CD8-positive, alpha-beta memory T cell (primary cell): ENCODE data around the gene NEO1. TPM values are rescaled to one million over a fixed set of nuclear protein-coding genes. Genes with fewer than 3 reads are reported as not detected.

ENCODE experiments used
- CTCF ChIA-PET: fragments of 350-600 bp; sonication (Branson Sonifier 250); formaldehyde crosslinking; loops from one replicate; lab custom pipeline; 2021; ENCODE audit warnings: antibody characterized with exemption; lab: Charles Lee
- POLR2A ChIA-PET: fragments of 350-600 bp; sonication (Branson Sonifier 250); formaldehyde crosslinking; loops from one replicate; lab custom pipeline; 2021; ENCODE audit warnings: antibody characterized with exemption; lab: Charles Lee
- DNase-seq, 5 donors: peaks; one replicate each; pipeline versions ENCODE4 v3.0.0 to v3.0.0-alpha.2; 2020 to 2022; ENCODE audit warnings: mixed read lengths in 1 of 5
- H3K27ac ChIP-seq: one replicate; pipeline ENCODE4 v1.7.0; 2013; ENCODE audit warnings: low read depth, mild to moderate bottlenecking, low read length, moderate library complexity
- H3K27me3 ChIP-seq: 2 replicates; pipeline ENCODE4 v1.7.0; 2013; ENCODE audit warnings: low read length, mild to moderate bottlenecking; ENCODE audit not compliant: insufficient read depth, poor library complexity, severe bottlenecking
- H3K36me3 ChIP-seq: 2 replicates; pipeline ENCODE4 v1.7.0; 2013; ENCODE audit warnings: mild to moderate bottlenecking, low read length, moderate library complexity; ENCODE audit not compliant: insufficient read depth
- H3K4me1 ChIP-seq: 2 replicates; pipeline ENCODE4 v1.7.0; 2013; ENCODE audit warnings: mild to moderate bottlenecking, low read length, moderate library complexity; ENCODE audit not compliant: insufficient read depth
- H3K4me3 ChIP-seq: 2 replicates; pipeline ENCODE4 v1.7.0; 2013; ENCODE audit warnings: mild to moderate bottlenecking, low read length
- H3K9me3 ChIP-seq: 2 replicates; pipeline ENCODE4 v1.7.0; 2013; ENCODE audit warnings: mild to moderate bottlenecking, low read length
- H3K27ac Mint-ChIP-seq, 8 donors: one replicate each; pipeline ENCODE4 v1.8.0; 2020 to 2021; ENCODE audit warnings: mixed read lengths in 8 of 8, mild to moderate bottlenecking in 6 of 8, inconsistent platforms in 3 of 8, moderate library complexity in 3 of 8
- H3K27me3 Mint-ChIP-seq, 2 donors: one replicate each; pipeline ENCODE4 v1.8.0; 2020 to 2021; ENCODE audit warnings: mixed read lengths in 2 of 2, mild to moderate bottlenecking in 1 of 2, moderate library complexity in 1 of 2
- H3K36me3 Mint-ChIP-seq, 3 donors: one replicate each; pipeline ENCODE4 v1.8.0; 2020 to 2021; ENCODE audit warnings: mixed read lengths in 3 of 3, inconsistent platforms in 1 of 3, mild to moderate bottlenecking in 1 of 3
- H3K4me1 Mint-ChIP-seq, 3 donors: one replicate each; pipeline ENCODE4 v1.8.0; 2020 to 2021; ENCODE audit warnings: mixed read lengths in 3 of 3, inconsistent platforms in 1 of 3, mild to moderate bottlenecking in 1 of 3
- H3K4me3 Mint-ChIP-seq, 7 donors: one replicate each; pipeline ENCODE4 v1.8.0; 2020 to 2021; ENCODE audit warnings: mixed read lengths in 7 of 7, mild to moderate bottlenecking in 6 of 7, moderate library complexity in 4 of 7, inconsistent platforms in 2 of 7
- H3K9me3 Mint-ChIP-seq, 5 donors: one replicate each; pipeline ENCODE4 v1.8.0; 2020 to 2022; ENCODE audit warnings: mixed read lengths in 5 of 5, mild to moderate bottlenecking in 3 of 5, moderate library complexity in 2 of 5, inconsistent platforms in 1 of 5
- polyA plus RNA-seq: library from polyadenylated mRNA; unstranded; fragments of 300-500 nt; fragmentation: Illumina TruSeq; gene quantifications from one replicate; pipeline ENCODE4 v1.2.3, GENCODE V29; 2021
- total RNA-seq, 2 experiments: library from RNA; stranded (reverse); gene quantifications; one replicate each; pipeline ENCODE4 v1.2.3, GENCODE V29; 2021

Gene NEO1
- total and polyA plus RNA-seq, 3 experiments from 2014 or later: 3.9 to 9.1 (median 6.5) TPM

DNA sequence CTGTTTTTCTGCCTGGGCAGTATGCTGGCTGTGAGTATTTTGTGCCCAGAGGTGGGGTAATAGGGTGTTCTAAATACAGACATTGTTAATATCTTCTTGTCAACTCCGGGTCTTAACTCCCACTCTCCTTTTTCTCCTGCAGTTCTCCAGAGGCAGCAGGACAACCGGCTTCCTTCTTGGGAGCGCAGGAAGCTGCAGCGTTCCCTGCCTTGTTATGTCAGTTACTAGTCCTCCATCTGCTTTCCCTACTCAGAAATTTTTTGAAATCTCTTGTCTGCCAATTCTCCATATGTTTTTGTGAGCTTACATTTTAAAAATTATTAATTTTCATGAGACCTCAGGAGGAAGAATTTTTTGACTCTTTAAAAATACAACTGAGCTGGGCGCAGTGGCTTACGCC, 67.2 kb downstream of the NEO1 start:
- Mint-ChIP-seq H3K36me3 (peaks cover 7 to 14% (median 10%) of the 10 kb centered on the region in 3 donors), H3K9me3 (no peaks in the 10 kb centered on the region), H3K27ac (no peak overlapping the region), H3K4me3 (no peak overlapping the region), H3K27me3 (peaks cover 2 to 10% of the 10 kb centered on the region in 2 donors), H3K4me1 (no peaks in the 10 kb centered on the region)
- POLR2A ChIA-PET: no interaction called here
- no peaks in the 10 kb centered on the region for H3K36me3 ChIP-seq
- no peaks in the 10 kb centered on the region for H3K4me1 ChIP-seq
- DNase-seq: no peak
- no peaks in the 10 kb centered on the region for H3K27me3 ChIP-seq
- H3K9me3 ChIP-seq: no peaks in the 10 kb centered on the region
- H3K4me3 ChIP-seq: no peak overlapping the region
- CTCF ChIA-PET: no interaction called here
- H3K27ac ChIP-seq: no peak overlapping the region

DNA sequence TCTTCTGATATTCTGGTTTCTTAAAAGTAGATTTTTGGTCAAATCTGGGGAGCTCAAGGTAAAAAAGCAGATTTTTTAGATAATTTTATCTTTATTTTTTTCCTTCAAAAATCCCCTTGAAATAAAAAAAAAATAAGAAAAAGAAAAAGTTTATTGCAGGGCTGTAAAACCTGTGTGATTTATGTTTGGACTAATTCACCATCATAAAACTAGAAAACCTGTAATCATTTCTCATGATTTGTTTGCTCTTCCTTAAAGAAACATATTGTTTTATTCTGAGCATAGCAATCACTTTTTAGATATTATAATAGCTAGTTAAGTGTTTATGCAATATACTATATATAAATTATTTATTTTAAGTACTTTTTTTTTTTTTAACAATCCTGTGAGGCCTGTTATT, 68.0 kb downstream of the NEO1 start:
- Histone ChIP-seq H3K4me3 (no peak overlapping the region), H3K4me1 (no peaks in the 10 kb centered on the region), H3K9me3 (no peaks in the 10 kb centered on the region), H3K27ac (no peak overlapping the region), H3K27me3 (no peaks in the 10 kb centered on the region), H3K36me3 (no peaks in the 10 kb centered on the region)
- CTCF ChIA-PET: no interaction called here
- no peak for DNase-seq
- Mint-ChIP-seq H3K4me3 (no peak overlapping the region), H3K36me3 (peaks cover 7 to 20% (median 10%) of the 10 kb centered on the region in 3 donors), H3K27ac (no peak overlapping the region), H3K27me3 (peaks cover 2 to 10% of the 10 kb centered on the region in 2 donors), H3K9me3 (no peaks in the 10 kb centered on the region), H3K4me1 (no peaks in the 10 kb centered on the region)
- POLR2A ChIA-PET: no interaction called here

DNA sequence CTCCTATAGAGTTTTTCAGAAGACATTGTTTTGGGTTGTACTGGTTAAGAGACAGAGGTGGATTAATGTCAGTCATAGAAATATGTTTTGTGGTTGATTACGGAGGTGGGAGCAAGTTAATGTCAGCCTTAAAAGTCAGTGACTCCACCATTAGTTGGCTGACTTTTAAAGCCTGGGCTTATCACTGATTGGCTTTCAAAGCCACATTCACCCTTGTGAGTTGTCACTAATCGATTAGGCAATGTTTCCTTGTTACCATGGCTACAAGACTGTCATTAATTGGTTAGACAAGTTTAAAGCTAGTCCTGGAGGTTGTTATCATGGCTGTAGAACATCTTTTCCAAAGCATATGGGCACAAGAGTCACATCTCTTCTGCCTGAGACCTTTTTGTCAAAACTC, 73.0 kb downstream of the NEO1 start:
- CTCF ChIA-PET: no interaction called here
- no peak for DNase-seq
- POLR2A ChIA-PET: no interaction called here

DNA sequence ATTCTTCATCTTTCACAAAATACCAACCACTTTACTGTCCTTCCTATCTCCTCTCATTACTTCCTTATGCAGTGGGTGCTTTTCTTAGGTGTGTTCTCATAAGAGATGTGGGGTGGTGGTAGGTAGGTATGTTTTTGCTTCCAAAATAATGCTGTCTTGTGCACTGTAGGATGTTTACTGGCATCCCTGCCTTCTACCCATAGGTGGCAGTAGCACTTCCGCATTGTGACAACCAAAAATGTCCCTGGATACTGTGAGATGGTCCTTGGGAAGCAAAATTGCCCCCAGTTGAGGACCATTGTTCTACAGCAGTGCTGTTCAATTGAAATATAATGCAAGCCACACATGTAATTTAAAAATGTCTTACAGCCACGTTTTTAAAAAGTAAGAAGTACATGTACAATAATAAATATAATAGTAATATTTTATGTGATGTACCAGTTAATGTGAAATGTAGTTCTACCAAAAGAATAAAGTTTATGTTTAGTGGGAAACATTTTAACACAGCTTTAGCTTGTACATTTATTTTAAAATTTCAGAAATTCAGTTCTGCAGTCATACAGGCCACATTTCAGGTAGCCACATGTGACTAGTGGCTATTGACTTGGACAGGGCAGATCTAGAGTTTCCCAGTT, 75.2 kb downstream of the NEO1 start:
- H3K27me3 ChIP-seq: no peaks in the 10 kb centered on the region
- ChIA-PET POLR2A (no interaction called here), CTCF (no interaction called here)
- H3K27me3 Mint-ChIP-seq: peaks cover 0 to 8% of the 10 kb centered on the region in 2 donors
- peak overlapping the region in 2 of 8 donors; percentile 5 to 64 for H3K27ac Mint-ChIP-seq
- H3K27ac ChIP-seq: no peak overlapping the region
- H3K36me3 Mint-ChIP-seq: peaks cover 4 to 14% (median 9%) of the 10 kb centered on the region in 3 donors
- H3K4me1 Mint-ChIP-seq: peaks cover 0 to 4% (median 0%) of the 10 kb centered on the region in 3 donors
- no peaks in the 10 kb centered on the region for H3K4me1 ChIP-seq
- H3K4me3 ChIP-seq: no peak overlapping the region
- H3K4me3 Mint-ChIP-seq: no peak overlapping the region
- H3K36me3 ChIP-seq: no peaks in the 10 kb centered on the region
- no peaks in the 10 kb centered on the region for H3K9me3 Mint-ChIP-seq
- peak in 2 of 5 donors; percentile 0 to 9 for DNase-seq
- no peaks in the 10 kb centered on the region for H3K9me3 ChIP-seq

More for the DNA sequence above, 73.0 kb downstream of the NEO1 start:
- H3K27me3 Mint-ChIP-seq: peaks cover 0 to 13% of the 10 kb centered on the region in 2 donors
- H3K27ac Mint-ChIP-seq: peak overlapping the region in 1 of 8 donors; percentile 33
- Histone ChIP-seq H3K27ac (no peak overlapping the region), H3K36me3 (no peaks in the 10 kb centered on the region), H3K9me3 (no peaks in the 10 kb centered on the region), H3K27me3 (no peaks in the 10 kb centered on the region), H3K4me3 (no peak overlapping the region), H3K4me1 (no peaks in the 10 kb centered on the region)
- H3K4me1 Mint-ChIP-seq: peaks cover 0 to 4% (median 0%) of the 10 kb centered on the region in 3 donors
- peaks cover 4 to 16% (median 10%) of the 10 kb centered on the region in 3 donors for H3K36me3 Mint-ChIP-seq
- H3K9me3 Mint-ChIP-seq: no peaks in the 10 kb centered on the region
- H3K4me3 Mint-ChIP-seq: no peak overlapping the region

DNA sequence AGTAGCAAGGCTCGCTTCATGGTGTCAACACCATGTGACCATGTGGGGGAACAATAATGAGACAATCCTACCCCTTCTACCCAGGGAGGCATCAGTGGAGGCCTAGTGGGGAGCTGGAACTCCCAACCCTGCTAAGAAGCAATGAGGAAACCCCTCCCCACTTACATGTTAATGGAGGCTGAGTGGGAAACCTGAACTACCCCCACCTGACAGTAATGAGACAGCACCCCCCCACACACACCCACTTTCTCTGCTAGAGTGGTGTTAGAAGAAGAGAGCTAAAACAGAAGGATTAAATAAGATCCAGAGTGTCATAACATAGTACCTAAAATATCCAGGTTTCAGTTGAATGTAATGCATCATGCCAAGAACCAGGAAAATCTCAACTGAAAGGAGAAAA, 78.6 kb downstream of the NEO1 start:
- Mint-ChIP-seq H3K27ac (no peak overlapping the region), H3K4me1 (peaks cover 0 to 4% (median 0%) of the 10 kb centered on the region in 3 donors), H3K36me3 (peaks cover 2 to 9% (median 4%) of the 10 kb centered on the region in 3 donors), H3K9me3 (no peaks in the 10 kb centered on the region), H3K27me3 (peaks cover 0 to 4% of the 10 kb centered on the region in 2 donors), H3K4me3 (no peak overlapping the region)
- no peak overlapping the region for H3K27ac ChIP-seq
- H3K27me3 ChIP-seq: no peaks in the 10 kb centered on the region
- no peaks in the 10 kb centered on the region for H3K4me1 ChIP-seq
- no peak for DNase-seq
- ChIA-PET POLR2A (no interaction called here), CTCF (no interaction called here)
- no peaks in the 10 kb centered on the region for H3K9me3 ChIP-seq
- no peaks in the 10 kb centered on the region for H3K36me3 ChIP-seq
- H3K4me3 ChIP-seq: no peak overlapping the region

DNA sequence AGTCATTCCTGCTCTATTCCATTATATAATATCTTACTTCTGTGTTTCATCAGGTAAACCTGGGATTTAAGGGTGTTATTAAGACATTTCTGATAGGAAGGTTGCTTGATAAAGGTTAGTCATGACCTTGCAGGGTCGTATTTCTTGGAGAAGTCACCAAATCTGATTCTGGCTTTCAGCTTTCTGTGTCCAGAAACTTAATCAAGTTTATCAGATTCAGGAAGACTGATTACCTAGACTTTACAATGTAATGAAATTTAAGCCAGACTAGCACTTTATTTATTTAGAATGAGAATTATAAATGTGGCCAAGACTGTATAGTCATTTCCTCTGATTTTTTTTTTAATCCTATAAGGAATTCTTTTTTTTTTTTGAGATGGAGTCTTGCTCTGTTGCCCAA, 81.9 kb downstream of the NEO1 start:
- Mint-ChIP-seq H3K36me3 (peaks cover 0 to 10% (median 0%) of the 10 kb centered on the region in 3 donors), H3K4me3 (no peak overlapping the region)
- POLR2A ChIA-PET: no interaction called here

DNA sequence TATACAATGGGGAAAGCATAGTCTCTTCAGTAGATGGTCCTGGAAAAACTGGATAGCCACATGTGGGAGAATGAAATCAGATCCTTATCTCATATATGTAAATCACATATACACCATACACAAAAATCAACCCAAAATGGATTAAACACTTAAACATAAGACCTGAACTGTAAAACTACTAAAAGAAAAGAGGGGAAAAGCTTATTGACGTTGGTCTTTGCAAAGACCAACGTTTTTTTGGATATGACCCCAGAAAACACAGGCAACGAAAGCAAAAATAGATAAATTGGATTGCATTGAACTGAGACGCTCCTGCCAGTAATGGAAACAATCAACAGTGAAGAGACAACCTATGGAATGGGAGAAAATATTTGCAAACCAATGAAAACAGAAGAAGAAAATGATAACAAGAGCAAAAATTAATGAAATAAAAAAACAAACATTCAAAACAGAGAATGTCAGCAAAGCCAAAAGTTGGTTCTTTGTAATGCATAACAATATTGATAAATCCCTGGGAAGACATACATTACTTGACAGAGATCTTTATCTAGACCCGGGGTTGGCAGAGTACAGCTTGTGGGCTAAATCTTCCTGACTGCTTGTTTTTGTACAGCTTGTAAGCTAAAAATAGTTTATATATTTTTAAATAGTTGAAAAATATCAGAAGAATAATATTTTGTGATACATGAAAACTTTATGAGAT, 86.9 kb downstream of the NEO1 start:
- H3K27ac Mint-ChIP-seq: peak overlapping the region in 2 of 8 donors; percentile 34 to 59
- Histone ChIP-seq H3K4me3 (no peak overlapping the region), H3K27me3 (no peaks in the 10 kb centered on the region), H3K4me1 (no peaks in the 10 kb centered on the region), H3K36me3 (no peaks in the 10 kb centered on the region), H3K27ac (no peak overlapping the region), H3K9me3 (no peaks in the 10 kb centered on the region)
- no peaks in the 10 kb centered on the region for H3K27me3 Mint-ChIP-seq
- DNase-seq: no peak
- H3K9me3 Mint-ChIP-seq: no peaks in the 10 kb centered on the region
- H3K4me1 Mint-ChIP-seq: peaks cover 3 to 42% (median 23%) of the 10 kb centered on the region in 3 donors
- POLR2A ChIA-PET: no interaction called here
- H3K4me3 Mint-ChIP-seq: no peak overlapping the region
- CTCF ChIA-PET: no interaction called here
- H3K36me3 Mint-ChIP-seq: peaks cover 0 to 17% (median under 1%) of the 10 kb centered on the region in 3 donors

More for the DNA sequence above, 81.9 kb downstream of the NEO1 start:
- Histone ChIP-seq H3K4me3 (no peak overlapping the region), H3K27ac (no peak overlapping the region), H3K27me3 (no peaks in the 10 kb centered on the region), H3K9me3 (no peaks in the 10 kb centered on the region), H3K4me1 (no peaks in the 10 kb centered on the region), H3K36me3 (no peaks in the 10 kb centered on the region)
- H3K27ac Mint-ChIP-seq: peak overlapping the region in 1 of 8 donors; percentile 60
- H3K9me3 Mint-ChIP-seq: no peaks in the 10 kb centered on the region
- CTCF ChIA-PET: no interaction called here
- peaks cover 0 to 4% (median 3%) of the 10 kb centered on the region in 3 donors for H3K4me1 Mint-ChIP-seq
- DNase-seq: no peak
- no peaks in the 10 kb centered on the region for H3K27me3 Mint-ChIP-seq
